HG03064 (cell line): Measurements from ENCODE around the gene CXXC5.
"Not testable (repeated sequence)": the region's sequence is repeated elsewhere in the genome, so short reads cannot be mapped to it uniquely, and the experiment has no call there.

Source experiments
- ATAC-seq: cut with Tn5 transposase; IDR thresholded peaks from one replicate; pipeline ENCODE4 v1.9.1; 2021; ENCODE audit warnings: low read depth; ENCODE audit not compliant: unreplicated experiment

Gene CXXC5

DNA sequence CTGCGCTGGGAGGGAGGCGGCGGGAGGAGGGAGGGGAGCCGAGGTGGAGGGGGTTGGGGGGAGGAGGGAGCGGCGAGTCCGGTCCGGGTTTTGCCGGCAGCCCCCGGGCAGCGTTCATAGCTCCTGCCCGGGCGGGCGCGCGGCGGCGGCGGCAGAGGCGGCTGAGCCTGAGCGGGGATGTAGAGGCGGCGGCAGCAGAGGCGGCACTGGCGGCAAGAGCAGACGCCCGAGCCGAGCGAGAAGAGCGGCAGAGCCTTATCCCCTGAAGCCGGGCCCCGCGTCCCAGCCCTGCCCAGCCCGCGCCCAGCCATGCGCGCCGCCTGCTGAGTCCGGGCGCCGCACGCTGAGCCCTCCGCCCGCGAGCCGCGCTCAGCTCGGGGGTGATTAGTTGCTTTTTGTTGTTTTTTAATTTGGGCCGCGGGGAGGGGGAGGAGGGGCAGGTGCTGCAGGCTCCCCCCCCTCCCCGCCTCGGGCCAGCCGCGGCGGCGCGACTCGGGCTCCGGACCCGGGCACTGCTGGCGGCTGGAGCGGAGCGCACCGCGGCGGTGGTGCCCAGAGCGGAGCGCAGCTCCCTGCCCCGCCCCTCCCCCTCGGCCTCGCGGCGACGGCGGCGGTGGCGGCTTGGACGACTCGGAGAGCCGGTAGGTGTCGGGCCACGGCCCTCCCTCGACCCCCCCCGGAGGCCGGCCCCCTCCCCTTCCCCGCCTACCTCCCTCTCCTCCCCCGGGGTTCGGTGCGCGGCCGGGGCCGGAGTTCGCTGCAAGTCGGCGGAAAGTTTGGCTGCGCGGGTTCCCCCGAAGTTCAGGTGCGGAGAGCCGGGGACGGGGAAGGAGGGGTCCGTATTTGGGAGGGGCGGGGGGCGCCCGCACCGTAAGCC, at the start of gene CXXC5:
CXXC5 (plus strand) TSS at position 145 of the 877 bp plus-strand sequence. CDS start 32,175 bp downstream, outside the sequence.
- ATAC-seq, result no peak

DNA sequence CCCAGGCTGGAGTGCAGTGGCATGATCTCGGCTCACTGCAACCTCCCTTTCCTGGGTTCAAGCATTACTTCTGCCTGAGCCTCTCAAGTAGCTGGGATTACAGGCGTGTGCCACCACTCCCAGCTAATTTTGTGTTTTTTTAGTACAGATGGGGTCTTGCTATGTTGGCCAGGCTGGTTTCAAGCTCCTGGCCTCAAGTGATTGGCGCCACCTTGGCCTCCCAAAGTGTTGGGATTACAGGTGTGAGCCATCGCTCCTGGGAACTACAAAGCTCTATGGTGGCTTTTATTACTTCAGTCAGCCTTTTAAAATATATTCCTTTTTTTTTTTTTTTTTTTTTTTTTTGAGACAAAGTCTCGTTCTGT, 49.6 kb upstream of the CXXC5 start:
- not testable (repeated sequence) for ATAC-seq

DNA sequence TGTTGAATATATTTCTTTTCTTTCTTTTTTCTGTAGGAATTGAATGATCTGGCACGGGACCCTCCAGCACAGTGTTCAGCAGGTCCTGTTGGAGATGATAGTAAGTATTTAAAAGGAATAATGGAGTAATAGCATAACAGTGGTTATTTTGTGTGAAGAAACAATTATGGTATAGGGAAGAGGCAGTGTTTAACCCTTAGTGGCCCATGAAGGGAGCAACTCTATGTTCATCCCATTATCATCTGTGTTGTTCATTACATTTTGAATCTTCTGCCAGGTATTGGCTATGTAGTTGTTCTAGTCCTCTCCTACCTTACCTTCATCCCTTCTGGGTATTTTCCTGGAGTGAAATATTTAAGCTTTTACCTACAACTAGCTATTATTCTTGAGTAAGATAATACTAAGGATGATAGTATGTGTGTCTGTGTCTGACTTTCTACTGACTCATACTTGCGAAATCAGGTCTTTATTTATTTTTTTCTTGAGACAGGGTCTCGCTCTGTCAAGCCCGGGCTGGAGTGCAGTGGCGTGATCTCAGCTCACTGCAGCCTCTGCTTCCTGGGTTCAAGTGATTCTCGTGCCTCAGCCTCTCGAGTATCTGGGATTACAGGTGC, 47.7 kb upstream of the CXXC5 start:
- ATAC-seq, result no peak

DNA sequence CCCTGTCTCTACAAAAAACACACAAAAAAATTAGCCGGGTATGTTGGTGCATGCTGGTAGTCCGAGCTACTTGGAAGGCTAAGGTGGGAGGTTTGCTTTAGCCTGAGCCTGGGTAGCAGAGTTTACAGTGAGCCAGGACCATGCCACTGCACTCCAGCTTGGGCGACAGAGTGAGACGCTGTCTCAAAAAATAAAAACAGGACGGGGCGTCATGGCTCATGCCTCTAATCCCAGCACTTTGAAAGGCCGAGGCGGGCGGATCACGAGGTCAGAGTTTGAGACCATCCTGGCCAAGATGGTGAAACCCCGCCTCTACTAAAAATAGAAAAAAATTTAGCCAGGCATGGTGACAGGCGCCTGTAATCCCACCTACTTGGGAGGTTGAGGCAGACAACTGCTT, 46.7 kb upstream of the CXXC5 start:
- ATAC-seq, result no peak

DNA sequence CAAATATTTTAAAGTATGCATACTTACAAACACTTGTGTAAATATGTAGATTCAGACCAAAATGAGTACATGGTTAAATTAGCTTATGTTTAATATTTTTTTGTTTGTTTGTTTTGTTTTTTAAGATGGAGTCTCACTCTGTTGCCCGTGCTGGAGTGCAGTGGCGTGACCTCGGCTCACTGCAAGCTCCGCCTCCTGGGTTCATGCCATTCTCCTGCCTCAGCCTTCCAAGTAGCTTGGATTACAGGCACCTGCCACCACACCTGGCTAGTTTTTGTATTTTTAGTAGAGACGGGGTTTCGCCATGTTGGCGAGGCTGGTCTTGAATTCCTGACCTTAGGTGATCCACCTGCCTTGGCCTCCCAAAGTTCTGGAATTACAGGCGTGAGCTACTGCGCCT, 46.2 kb upstream of the CXXC5 start:
- ATAC-seq, result not testable (repeated sequence)

DNA sequence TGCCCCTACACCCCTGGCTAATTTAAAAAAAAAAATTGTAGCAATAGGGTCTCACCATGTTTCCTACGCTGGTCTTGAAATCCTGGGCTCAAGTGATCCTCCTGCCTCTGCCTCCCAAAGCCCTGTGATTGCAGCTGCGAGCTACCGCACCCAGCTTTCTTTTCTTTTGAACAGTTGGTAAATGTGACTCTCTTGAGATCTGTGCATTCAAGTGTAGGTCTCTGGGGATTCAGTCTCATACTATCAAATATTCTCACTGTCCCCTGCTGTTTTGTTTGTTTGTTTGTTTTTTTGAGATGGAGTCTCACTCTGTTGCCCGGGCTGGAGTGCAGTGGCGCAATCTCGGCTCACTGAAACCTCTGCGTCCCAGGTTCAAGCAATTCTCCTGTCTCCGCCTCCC, 42.3 kb upstream of the CXXC5 start:
- no peak for ATAC-seq

DNA sequence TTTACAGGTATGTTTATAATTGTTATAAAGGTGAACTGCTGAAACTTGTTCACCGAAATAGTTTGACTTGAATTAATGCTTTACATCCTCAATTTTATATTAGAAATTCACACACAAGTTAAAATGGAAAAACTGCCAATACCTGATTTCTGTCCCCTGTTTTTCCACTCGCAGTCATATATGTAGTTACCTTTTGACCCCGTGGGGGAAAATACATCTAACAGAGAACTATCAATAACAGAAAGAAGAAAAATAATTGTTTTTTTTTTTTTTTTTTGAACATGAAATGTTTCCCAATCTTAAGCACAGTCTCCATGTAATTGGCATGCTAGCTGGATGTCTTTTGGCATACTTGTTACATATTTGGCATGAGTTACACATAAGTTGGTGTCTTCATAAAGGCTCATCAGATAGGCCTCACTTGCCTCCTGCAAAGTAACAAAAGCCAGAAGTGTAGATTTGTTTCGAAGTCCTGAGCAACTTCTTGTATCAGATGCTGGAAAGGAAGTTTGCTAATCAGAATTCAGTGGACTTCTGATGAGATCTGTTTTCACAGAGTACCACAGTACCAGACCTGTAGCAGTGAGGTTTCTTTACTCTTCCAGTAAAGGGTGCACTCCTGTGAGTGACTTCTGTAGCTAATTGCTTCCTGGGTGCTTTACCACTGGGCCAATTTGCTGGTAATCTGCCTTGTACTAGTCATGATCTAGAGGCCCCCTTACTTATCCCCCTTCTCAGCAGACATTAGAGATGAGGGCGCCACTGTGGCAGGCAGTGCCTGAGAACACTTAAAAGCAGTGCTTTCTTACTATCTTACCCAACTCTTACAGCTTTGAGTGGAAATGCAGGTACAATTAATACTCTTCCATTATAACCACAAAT, 36.2 kb upstream of the CXXC5 start:
- no peak for ATAC-seq

DNA sequence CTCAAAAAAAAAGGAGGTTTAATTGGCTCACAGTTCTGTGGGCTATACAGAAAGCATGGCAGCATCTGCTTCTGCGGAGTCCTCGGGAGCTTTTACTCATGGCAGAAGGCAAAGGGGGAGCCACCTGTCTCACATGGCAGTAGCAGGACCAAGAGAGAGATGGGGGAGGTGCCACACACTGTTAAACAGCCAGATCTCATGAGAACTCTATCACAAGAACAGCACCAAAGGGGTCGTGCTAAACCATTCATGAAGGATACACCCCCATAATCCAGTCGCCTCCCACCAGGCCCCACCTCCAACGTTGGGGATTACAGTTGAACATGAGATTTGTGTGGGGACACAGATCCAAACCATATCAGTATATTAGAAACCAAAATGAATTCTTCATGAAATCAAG, 28.3 kb upstream of the CXXC5 start:
- no peak for ATAC-seq

DNA sequence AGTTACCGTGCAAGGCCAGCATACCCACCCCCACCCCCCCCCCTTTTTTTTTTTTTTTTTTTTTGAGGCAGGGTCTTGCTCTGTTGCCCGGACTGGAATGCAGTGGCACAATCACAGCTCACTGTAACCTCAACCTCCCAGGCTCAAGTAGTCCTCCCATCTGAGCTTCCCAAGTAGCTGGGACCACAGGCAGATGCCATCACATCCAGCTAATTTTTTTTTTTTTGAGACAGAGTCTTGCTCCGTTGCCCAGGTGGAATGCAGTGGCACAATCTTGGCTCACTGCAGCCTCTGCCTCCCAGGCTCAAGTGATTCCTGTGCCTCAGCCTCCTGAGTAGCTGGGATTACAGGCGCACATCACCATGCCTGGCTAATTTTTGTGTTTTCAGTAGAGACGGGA, 22.8 kb upstream of the CXXC5 start:
- not testable (repeated sequence) for ATAC-seq

DNA sequence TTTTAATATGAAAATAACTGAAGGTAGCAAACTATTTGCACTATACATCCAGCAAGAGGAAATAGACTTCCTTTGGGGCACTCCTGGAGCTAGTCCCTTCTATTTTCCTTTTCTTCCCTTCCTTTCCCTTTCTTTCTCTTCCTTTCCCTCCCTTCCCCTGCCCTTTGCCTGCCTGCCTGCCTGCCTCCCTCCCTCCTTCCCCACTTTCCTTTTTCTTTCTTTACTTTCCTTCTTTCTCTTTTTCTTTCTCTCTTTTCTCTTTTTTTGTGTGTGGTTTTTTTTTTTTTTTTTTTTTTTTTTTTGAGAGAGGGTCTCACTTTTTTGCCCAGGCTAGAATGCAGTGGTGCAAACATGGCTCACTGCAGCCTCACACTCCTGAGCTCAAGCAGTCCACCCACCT, 17.3 kb upstream of the CXXC5 start:
- no peak for ATAC-seq

DNA sequence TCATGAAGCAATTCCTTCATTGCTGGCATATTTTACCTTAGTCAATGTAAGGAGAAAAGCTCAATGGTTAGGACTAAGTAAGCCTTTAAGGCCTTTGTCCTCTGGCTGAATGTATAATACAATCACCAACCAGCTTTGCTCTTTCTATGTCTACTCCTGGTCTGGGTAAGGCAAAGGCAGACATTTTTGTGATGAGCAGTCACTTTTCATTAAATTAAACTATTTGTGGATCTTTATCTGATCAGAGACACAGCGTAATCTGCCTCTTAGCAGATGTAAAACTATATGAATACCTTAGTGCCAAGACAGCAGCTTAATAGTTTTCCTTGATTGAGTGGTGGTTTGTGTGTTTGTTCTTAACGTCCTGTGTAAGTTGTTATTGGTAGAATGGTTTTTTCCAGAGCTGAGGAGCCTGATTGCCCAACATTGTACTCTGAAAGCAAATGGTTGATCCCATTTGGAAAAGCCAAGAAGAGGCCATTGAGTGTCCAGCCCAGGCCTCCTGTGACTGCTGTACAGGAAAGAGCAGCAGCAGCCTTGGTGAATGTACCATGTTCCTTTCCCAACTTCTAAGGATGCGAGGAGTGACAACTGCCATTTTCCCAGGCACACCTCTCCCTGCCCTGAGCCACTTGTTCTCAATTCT, 16.5 kb upstream of the CXXC5 start:
- no peak for ATAC-seq

DNA sequence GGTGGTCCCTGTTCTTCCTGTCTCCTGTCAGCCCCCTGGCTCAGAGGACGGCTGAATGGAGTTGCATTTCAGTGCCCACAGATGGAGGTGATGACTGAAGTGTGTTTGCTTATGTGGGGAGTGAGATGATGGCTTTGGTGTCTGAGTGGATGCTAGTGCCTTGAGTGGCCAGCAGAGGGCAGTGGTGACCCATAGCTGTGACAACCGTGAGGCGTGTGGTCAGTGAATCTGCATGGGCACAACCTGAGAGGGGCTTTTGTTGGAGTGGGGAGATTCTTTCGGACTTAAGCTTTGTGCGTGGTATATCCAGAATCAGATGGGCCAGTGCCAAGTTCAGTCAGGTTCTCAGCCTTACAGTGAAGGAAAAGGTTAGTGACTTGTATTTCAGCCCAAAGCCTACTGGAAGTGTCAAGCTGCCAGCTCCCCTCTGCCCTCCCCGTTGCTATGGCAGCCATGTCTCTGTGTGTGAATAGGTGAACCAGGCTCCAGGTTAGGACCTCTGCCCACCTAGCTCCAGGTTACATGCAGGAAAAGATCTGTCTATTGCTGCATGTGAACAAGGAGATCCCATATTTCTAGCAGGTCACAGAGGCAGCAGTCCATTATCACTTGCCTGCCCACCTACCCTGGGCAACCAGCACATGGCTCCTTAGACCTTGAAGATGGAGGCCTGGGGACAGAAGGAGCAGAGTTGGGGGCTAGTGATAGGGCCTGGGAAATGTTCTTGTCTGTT, 14.7 kb upstream of the CXXC5 start:
- ATAC-seq, result no peak

DNA sequence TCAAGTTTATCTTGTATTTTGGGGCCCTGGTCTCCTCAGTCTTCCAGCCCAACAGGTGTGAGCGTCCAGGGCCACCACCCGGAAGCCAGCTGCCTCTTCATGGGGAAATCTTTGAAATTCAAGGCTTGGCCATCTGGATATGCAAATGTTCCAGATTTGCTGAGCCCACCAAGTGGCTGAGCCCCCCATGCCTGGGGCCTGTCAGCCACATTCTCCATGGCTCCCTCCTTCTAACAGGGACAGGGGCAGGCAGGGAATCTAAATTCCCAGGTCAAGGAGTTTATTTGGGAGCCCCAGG, 14.2 kb upstream of the CXXC5 start:
- ATAC-seq, result no peak

DNA sequence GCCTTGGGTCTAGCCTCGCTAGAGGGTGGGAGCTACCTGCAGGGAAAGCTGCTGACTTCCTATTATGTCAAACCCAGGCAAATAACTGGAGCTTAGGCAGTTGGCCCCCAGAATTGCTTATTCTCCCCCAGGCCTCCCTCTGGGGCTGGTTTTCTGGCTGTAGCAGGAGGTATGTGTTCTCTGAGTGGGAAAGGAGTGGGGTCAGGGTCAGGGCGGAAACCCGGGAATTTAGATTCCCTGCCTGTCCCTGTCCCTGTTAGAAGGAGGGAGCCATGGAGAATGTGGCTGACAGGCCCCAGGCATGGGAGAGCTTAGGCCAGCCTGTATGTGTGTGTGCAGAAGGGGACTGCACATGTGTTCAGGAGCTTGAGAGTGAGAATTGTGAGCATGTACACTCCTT, 13.6 kb upstream of the CXXC5 start:
- ATAC-seq, result no peak

DNA sequence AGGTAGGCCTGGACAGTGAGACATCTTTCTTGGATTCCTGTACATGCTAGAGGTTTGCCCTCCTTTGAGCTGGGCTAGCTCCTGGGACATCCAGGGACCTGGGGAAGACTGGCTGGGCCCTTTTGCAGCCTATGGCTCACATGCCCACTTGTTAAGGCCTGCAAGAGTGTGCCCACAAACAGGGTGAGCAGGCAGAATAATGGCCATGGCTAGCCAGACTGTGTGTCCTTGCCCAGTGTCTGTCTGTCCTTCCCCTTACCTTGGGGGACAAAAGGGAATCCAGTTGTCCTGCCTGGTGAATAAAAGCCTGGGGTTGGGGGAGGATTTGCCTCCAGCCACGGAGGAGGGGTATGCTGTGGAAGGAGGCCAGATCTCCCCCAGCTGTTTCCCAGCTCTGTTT, 13.0 kb upstream of the CXXC5 start:
- ATAC-seq, result no peak

DNA sequence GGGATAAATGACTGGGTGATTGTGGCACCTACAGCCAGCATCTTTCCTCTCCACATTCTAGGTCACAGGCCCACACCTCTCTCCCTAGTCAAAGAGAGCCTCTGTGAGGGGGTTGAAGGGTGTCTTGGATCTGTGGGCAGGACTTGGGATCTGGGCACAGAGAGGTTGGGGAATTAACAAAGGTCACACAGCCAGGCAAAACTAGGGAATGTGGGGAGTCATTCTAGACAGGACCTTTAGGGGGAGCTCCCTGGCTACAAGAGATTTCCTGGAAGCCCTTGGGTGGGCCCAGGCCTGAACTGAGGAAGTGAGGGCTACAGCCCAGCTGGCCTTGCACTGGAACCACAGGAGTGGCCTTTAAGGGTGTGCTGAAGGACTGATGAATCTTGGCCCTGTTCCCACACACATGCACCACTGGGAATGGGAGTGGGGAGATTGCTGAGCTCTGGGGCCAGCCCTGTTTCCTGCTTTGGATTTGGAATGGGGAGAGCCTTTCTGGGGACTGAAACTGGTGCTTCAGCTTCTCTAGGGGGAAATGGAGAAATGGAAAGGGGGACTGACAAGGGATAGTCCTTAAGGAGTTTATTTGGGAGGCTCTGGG, 12.4 kb upstream of the CXXC5 start:
- no peak for ATAC-seq

DNA sequence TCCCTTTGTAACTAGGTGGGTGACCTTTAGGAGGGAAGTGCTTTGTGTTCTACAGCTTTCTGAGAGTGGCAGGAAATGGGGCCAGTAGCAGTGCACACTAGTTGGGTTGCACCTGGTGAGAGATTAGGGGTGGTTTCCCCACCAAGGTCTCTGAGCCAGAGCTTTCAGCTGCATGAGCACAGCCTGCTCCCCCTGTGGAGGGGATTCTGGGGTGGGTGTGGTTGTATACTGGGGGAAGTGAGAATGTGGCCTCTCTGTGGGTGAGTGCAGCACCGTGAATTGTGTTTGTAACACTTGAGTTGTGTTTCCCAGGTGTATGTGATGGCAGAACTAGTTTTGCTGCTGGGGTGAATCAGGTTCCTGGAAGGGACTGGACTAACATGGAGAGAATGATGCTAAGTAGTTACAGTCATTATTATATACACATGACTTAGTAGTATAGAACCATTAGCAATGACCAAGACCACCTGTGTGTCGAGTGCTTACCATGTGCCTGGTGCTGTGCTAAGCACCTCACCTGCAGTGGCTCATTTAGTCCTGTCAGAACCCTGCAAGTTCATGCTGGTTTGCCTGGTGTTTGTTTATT, 11.8 kb upstream of the CXXC5 start:
- peak; percentile 54 for ATAC-seq

DNA sequence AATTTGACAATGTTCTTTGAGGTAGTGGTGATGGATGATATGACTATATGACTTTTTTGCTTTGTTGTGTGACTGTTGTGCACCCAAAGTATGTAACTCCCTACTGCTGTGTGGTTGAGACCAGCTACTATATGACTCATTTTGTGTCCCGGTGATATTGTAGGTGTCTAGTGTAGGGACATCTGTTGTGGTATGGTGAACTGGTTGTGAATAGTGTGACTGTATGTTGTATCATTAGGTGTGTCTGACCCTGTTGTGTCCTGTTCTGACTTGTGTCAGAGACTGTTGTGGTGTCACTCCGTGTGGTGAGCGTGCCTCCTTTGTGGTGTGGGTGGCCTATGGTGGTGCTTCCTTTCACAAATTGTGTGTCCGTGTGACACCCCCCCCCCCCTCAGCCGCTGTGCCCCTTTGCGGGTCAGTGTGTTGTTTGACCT, 11.2 kb upstream of the CXXC5 start:
- no peak for ATAC-seq

DNA sequence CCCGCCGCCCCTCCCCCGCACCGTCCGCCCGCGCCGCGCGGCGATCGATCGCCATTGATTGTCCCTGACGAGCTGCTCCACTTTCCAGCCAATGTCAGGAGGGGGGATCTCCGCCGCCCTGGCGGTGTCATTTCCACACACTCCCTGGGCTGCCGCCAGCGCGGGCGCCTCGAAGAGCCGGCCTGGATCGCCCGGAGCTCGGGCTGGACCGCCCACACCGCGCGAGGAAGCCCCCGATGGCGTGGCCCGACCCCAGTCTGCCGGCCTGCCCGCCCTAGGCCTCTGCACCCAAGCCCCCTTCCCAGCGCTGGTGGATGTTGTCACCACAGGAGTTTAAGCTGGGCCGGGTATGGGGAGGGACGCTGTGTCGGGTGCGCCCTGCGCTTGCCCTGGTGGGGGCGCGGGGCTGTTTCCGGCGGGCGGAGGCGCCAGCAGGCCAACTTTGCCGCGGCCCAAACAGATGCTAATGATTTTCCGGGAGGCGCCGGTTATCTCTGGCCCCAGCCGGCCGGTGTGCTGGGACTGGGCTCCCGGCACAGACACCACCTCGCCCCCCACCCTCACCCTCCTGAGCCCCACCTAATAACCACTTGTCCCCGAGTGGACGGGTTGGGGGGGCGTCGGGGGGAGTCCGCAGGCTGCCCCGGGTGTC, 10.6 kb upstream of the CXXC5 start:
- ATAC-seq, result peak; percentile 30
